Stimulated activated CD4-positive, alpha-beta T cell treated with anti-CD3 and anti-CD28 coated beads, TNF-alpha, amount 100 ng/mL, for 1 hour (primary cell): ENCODE results near the gene DSPP.

Experiments used
- DNase-seq, 3 donors: peaks; one replicate each; pipeline ENCODE4 v3.0.0-alpha.2; 2020; ENCODE audit warnings: low read depth in 3 of 3, low spot score in 1 of 3

The DSPP gene

GRCh38 chr4:87624698-87625097 lies 16.4 kb downstream of the DSPP start:
- no peak for DNase-seq

- DNase-seq = no peak
Observed at GRCh38 chr4:87631668-87632067, 23.3 kb downstream of the DSPP start.

- DNase-seq = no peak
Observed at GRCh38 chr4:87632469-87632868, 24.1 kb downstream of the DSPP start.

GRCh38 chr4:87633243-87633642 lies 24.9 kb downstream of the DSPP start:
- DNase-seq = no peak

GRCh38 chr4:87644286-87644685 lies 36.0 kb downstream of the DSPP start:
- no peak for DNase-seq

GRCh38 chr4:87649980-87650379 lies 41.7 kb downstream of the DSPP start, which contains the start of gene DMP1:
TSS of gene DMP1 (plus strand) at chr4:87650280. CDS start at chr4:87656493, 6,213 bp downstream.
- DNase-seq = no peak

GRCh38 chr4:87650938-87651337 lies 42.6 kb downstream of the DSPP start:
- no peak for DNase-seq

- DNase-seq = no peak
Observed at GRCh38 chr4:87651941-87652340, 43.6 kb downstream of the DSPP start.

- DNase-seq = no peak
Observed at GRCh38 chr4:87654487-87655044, 46.2 kb downstream of the DSPP start.

- DNase-seq = no peak
Observed at GRCh38 chr4:87657525-87657924, 49.2 kb downstream of the DSPP start.

- no peak for DNase-seq
Observed at GRCh38 chr4:87659247-87659931, 51.1 kb downstream of the DSPP start.

GRCh38 chr4:87662871-87663270 lies 54.5 kb downstream of the DSPP start:
- DNase-seq = no peak
